WTC11 (cell line): Measurements from ENCODE around the gene CEP250. TPM values are rescaled to one million over a fixed set of nuclear protein-coding genes. Genes with fewer than 3 reads are reported as not detected.

Experiments used
- ATAC-seq: fragments of 200-7000 bp; cut with Tn5 transposase; 2 replicates; pipeline ENCODE4 v1.10.0; 2021; ENCODE audit warnings: mild to moderate bottlenecking, moderate library complexity
- CTCF ChIA-PET: fragments of 300-600 bp; sonication (Branson Sonifier 250); formaldehyde crosslinking; loops from one replicate; lab custom pipeline; 2021; ENCODE audit warnings: antibody characterized with exemption; lab: Charles Lee
- POLR2A ChIA-PET: fragments of 350-600 bp; sonication (Branson Sonifier 250); formaldehyde crosslinking; loops from one replicate; lab custom pipeline; 2021; ENCODE audit warnings: antibody characterized with exemption; lab: Charles Lee
- DNase-seq: peaks from one replicate; pipeline ENCODE4 v3.0.0; 2021; ENCODE audit warnings: low spot score
- H3K27ac Mint-ChIP-seq: 2 replicates; pipeline ENCODE4 v1.8.0; 2021; ENCODE audit warnings: mixed read lengths
- H3K27me3 Mint-ChIP-seq: 2 replicates; pipeline ENCODE4 v1.8.0; 2021; ENCODE audit warnings: low read depth, mild to moderate bottlenecking, moderate library complexity, mixed read lengths
- H3K36me3 Mint-ChIP-seq: 2 replicates; pipeline ENCODE4 v1.8.0; 2021; ENCODE audit warnings: mixed read lengths
- H3K4me1 Mint-ChIP-seq: 2 replicates; pipeline ENCODE4 v1.8.0; 2022; ENCODE audit warnings: mixed read lengths
- H3K4me3 Mint-ChIP-seq: 2 replicates; pipeline ENCODE4 v1.8.0; 2021; ENCODE audit warnings: mild to moderate bottlenecking, moderate library complexity, mixed read lengths
- H3K9me3 Mint-ChIP-seq: 2 replicates; pipeline ENCODE4 v1.8.0; 2021; ENCODE audit warnings: mixed read lengths
- AR ChIP-seq: fragments of 250-450 bp; sonication (Bioruptor Pico); IDR thresholded peaks from 2 replicates; pipeline ENCODE4 v1.9.0; 2021; ENCODE audit warnings: mild to moderate bottlenecking
- E2F1 ChIP-seq: sonication (generic); formaldehyde crosslinking; IDR thresholded peaks from 2 replicates; pipeline ENCODE4 v1.8.0; 2022; ENCODE audit warnings: mild to moderate bottlenecking, missing genetic modification reagents
- EMX1 ChIP-seq: fragments of 250-450 bp; sonication (Bioruptor Pico); IDR thresholded peaks from 2 replicates; pipeline ENCODE4 v1.8.0; 2021; ENCODE audit warnings: mild to moderate bottlenecking
- ETV6 ChIP-seq: sonication (generic); formaldehyde crosslinking; IDR thresholded peaks from 2 replicates; pipeline ENCODE4 v1.8.1; 2022; ENCODE audit warnings: mild to moderate bottlenecking, missing genetic modification reagents
- NFYB ChIP-seq: sonication (generic); formaldehyde crosslinking; conservative IDR thresholded peaks from 2 replicates; pipeline ENCODE4 v1.8.0; 2022; ENCODE audit warnings: low read depth, missing genetic modification reagents
- OVOL2 ChIP-seq: fragments of 250-450 bp; sonication (Bioruptor Pico); IDR thresholded peaks from 2 replicates; pipeline ENCODE4 v1.9.0; 2021; ENCODE audit warnings: mild to moderate bottlenecking, borderline replicate concordance
- RELA ChIP-seq: sonication (generic); formaldehyde crosslinking; IDR thresholded peaks from 2 replicates; pipeline ENCODE4 v1.8.1; 2022; ENCODE audit warnings: missing genetic modification reagents, mild to moderate bottlenecking, borderline replicate concordance
- TEAD4 ChIP-seq: sonication (generic); formaldehyde crosslinking; IDR thresholded peaks from 2 replicates; pipeline ENCODE4 v1.8.0; 2022; ENCODE audit warnings: mild to moderate bottlenecking, missing genetic modification reagents
- TP53 ChIP-seq: sonication (generic); formaldehyde crosslinking; IDR thresholded peaks from 2 replicates; pipeline ENCODE4 v1.8.1; 2023; ENCODE audit warnings: mild to moderate bottlenecking, missing genetic modification reagents
- ZNF219 ChIP-seq: sonication (generic); formaldehyde crosslinking; IDR thresholded peaks from 2 replicates; pipeline ENCODE4 v1.8.0; 2023; ENCODE audit warnings: missing genetic modification reagents, mild to moderate bottlenecking, borderline replicate concordance
- ZNF263 ChIP-seq: sonication (generic); formaldehyde crosslinking; IDR thresholded peaks from 2 replicates; pipeline ENCODE4 v1.8.1; 2022; ENCODE audit warnings: low read depth, mild to moderate bottlenecking, moderate library complexity, missing genetic modification reagents
- ZNF396 ChIP-seq: fragments of 250-450 bp; sonication (Bioruptor Pico); IDR thresholded peaks from 2 replicates; pipeline ENCODE4 v1.8.0; 2021; ENCODE audit warnings: mild to moderate bottlenecking, moderate library complexity, borderline replicate concordance
- total RNA-seq: library from RNA; stranded (reverse); gene quantifications from 3 replicates; pipeline ENCODE4 v1.2.3, GENCODE V29; 2021
- TF ChIP-seq, protein P1 (sequence below): fragments of 250-450 bp; sonication (Bioruptor Pico); conservative IDR thresholded peaks from 2 replicates; pipeline ENCODE4 v1.9.0; 2021; ENCODE audit warnings: mild to moderate bottlenecking
- TF ChIP-seq, protein P2 (sequence below): sonication (generic); formaldehyde crosslinking; IDR thresholded peaks from 2 replicates; pipeline ENCODE4 v1.8.0; 2022; ENCODE audit warnings: missing genetic modification reagents
- TF ChIP-seq, protein P3 (sequence below): sonication (generic); formaldehyde crosslinking; IDR thresholded peaks from 2 replicates; pipeline ENCODE4 v1.8.1; 2023; ENCODE audit warnings: mild to moderate bottlenecking, missing genetic modification reagents, borderline replicate concordance
- TF ChIP-seq, protein P4 (sequence below): sonication (generic); formaldehyde crosslinking; IDR thresholded peaks from 2 replicates; pipeline ENCODE4 v1.8.1; 2022; ENCODE audit warnings: missing genetic modification reagents, borderline replicate concordance
- TF ChIP-seq, protein P5 (sequence below): sonication (generic); formaldehyde crosslinking; IDR thresholded peaks from 2 replicates; pipeline ENCODE4 v1.8.0; 2022; ENCODE audit warnings: mild to moderate bottlenecking, missing genetic modification reagents

Gene CEP250
- total RNA-seq, 1 experiment from 2014 or later, result 63.1 TPM

DNA sequence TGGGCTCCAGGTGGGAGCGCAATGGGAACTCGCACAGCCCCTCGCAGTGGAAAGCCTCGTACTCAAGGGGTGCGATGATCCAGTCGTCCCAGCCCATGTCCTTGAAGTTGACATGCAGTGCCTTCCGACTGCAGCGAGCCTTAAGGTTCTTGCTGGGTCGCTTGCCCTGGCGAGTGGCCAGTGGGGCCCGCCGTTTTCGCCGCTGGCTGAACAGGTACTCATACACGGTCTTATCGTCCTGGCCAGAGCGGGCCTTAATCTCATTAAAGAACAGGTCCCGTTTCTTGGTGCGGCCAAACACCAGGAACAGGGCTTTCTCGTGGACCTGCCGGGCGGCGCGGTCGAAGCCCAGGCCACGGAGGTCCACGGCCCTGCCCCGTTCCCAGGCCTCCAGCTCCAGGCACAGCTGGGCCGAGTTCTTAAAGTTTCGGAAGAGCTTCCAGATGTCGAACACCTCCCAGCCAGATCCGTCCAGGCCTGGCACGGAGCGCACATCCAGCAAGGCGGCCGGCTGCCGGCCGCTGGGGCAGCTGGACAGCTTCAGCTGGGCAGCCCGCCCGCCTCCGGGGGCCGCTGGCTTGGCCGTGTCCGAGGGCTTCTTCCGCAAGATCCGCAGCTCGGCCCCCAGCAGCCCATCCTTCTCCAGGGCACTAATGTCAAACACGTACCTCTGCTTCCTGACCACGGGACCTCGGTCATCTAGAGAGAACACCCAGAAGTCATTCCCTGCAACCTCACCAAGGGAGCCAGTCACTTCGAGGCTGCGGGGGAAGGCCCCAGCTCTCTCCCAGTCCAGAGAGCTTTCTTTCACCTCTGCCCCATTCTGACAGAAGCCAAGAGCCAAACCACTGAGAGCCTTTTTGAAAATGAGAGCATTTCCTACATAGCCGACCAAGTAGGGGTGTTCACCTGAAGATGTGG, 21.1 kb upstream of the CEP250 start:
- Mint-ChIP-seq H3K9me3 (no peaks in the 10 kb centered on the region), H3K27me3 (no peaks in the 10 kb centered on the region; the same call in 1 of the 2 replicates), H3K27ac (no peak overlapping the region), H3K36me3 (no peaks in the 10 kb centered on the region), H3K4me3 (no peak overlapping the region), H3K4me1 (peaks cover 43% of the 10 kb centered on the region)
- ATAC-seq (no peak), DNase-seq (no peak)
- ChIA-PET POLR2A (no interaction called here), CTCF (interaction anchor here (1.0 to 3.2 kb wide), 5 partner anchors 13 to 130 kb away, joined by 3 to 36 read pairs (median 4); no protein-coding TSS in a partner anchor)
- TF ChIP-seq OVOL2 (no peak), TP53 (CRISPR knock-in tag) (no peak), ETV6 (CRISPR knock-in tag) (no peak), ZNF219 (CRISPR knock-in tag) (no peak)
- TF ChIP-seq, protein P1, sequence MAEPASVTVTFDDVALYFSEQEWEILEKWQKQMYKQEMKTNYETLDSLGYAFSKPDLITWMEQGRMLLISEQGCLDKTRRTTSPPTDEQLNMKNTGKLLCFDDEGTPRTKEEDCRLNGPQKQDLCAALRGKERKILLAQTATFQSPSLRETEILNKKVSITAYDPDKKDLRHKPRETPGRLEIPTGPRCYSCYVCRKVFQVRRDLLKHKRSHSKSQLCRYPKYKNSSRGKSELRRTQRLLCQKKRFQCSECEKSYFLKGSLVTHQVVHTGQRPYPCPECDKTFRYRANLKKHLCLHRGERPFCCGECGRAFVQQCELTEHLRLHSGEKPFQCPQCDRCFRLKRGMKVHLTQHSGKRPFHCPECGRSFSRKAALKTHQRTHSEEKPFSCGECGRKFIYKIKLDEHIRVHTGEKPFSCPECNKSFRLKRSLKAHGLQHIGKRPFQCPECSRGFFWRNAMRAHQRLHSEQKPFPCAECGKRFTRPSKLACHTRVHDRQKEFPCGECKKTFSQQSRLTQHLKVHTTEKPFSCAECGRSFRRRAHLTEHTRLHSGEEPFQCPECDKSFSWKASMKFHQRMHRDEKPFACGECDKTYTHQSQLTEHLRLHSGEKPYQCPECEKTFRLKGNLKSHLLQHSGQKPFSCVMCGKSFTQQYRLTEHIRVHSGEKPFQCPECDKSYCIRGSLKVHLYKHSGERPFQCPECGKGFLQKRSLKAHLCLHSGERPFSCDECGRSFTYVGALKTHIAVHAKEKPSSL (CRISPR knock-in tag), result no peak

GRCh38 chr20:35436177-35436573, 19.2 kb upstream of the CEP250 start:
- ChIA-PET POLR2A (interaction anchor here (0.7 to 1.0 kb wide), 2 partner anchors 11 to 19 kb away, joined by 3 to 5 read pairs; partner anchors contain the start of gene CEP250), CTCF (interaction anchor here (0.9 to 3.2 kb wide), 8 partner anchors 9 to 359 kb away, joined by 3 to 36 read pairs (median 6); no protein-coding TSS in a partner anchor)
- Mint-ChIP-seq H3K36me3 (no peaks in the 10 kb centered on the region), H3K27ac (no peak overlapping the region), H3K27me3 (no peaks in the 10 kb centered on the region; the same call in 1 of the 2 replicates), H3K4me3 (no peak overlapping the region), H3K9me3 (no peaks in the 10 kb centered on the region), H3K4me1 (peaks cover 43% of the 10 kb centered on the region)
- DNase-seq (no peak), ATAC-seq (peak; percentile 12; the same call in 1 of the 2 replicates)
- TF ChIP-seq, protein P2, sequence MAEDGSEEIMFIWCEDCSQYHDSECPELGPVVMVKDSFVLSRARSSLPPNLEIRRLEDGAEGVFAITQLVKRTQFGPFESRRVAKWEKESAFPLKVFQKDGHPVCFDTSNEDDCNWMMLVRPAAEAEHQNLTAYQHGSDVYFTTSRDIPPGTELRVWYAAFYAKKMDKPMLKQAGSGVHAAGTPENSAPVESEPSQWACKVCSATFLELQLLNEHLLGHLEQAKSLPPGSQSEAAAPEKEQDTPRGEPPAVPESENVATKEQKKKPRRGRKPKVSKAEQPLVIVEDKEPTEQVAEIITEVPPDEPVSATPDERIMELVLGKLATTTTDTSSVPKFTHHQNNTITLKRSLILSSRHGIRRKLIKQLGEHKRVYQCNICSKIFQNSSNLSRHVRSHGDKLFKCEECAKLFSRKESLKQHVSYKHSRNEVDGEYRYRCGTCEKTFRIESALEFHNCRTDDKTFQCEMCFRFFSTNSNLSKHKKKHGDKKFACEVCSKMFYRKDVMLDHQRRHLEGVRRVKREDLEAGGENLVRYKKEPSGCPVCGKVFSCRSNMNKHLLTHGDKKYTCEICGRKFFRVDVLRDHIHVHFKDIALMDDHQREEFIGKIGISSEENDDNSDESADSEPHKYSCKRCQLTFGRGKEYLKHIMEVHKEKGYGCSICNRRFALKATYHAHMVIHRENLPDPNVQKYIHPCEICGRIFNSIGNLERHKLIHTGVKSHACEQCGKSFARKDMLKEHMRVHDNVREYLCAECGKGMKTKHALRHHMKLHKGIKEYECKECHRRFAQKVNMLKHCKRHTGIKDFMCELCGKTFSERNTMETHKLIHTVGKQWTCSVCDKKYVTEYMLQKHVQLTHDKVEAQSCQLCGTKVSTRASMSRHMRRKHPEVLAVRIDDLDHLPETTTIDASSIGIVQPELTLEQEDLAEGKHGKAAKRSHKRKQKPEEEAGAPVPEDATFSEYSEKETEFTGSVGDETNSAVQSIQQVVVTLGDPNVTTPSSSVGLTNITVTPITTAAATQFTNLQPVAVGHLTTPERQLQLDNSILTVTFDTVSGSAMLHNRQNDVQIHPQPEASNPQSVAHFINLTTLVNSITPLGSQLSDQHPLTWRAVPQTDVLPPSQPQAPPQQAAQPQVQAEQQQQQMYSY (CRISPR knock-in tag), result no peak
- TF ChIP-seq TEAD4 (CRISPR knock-in tag) (no peak), RELA (no peak), EMX1 (CRISPR knock-in tag) (no peak), NFYB (no peak), AR (no peak), E2F1 (CRISPR knock-in tag) (no peak), ZNF396 (CRISPR knock-in tag) (no peak), ZNF263 (no peak)
- TF ChIP-seq, protein P3, sequence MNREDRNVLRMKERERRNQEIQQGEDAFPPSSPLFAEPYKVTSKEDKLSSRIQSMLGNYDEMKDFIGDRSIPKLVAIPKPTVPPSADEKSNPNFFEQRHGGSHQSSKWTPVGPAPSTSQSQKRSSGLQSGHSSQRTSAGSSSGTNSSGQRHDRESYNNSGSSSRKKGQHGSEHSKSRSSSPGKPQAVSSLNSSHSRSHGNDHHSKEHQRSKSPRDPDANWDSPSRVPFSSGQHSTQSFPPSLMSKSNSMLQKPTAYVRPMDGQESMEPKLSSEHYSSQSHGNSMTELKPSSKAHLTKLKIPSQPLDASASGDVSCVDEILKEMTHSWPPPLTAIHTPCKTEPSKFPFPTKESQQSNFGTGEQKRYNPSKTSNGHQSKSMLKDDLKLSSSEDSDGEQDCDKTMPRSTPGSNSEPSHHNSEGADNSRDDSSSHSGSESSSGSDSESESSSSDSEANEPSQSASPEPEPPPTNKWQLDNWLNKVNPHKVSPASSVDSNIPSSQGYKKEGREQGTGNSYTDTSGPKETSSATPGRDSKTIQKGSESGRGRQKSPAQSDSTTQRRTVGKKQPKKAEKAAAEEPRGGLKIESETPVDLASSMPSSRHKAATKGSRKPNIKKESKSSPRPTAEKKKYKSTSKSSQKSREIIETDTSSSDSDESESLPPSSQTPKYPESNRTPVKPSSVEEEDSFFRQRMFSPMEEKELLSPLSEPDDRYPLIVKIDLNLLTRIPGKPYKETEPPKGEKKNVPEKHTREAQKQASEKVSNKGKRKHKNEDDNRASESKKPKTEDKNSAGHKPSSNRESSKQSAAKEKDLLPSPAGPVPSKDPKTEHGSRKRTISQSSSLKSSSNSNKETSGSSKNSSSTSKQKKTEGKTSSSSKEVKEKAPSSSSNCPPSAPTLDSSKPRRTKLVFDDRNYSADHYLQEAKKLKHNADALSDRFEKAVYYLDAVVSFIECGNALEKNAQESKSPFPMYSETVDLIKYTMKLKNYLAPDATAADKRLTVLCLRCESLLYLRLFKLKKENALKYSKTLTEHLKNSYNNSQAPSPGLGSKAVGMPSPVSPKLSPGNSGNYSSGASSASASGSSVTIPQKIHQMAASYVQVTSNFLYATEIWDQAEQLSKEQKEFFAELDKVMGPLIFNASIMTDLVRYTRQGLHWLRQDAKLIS (CRISPR knock-in tag), result no peak
- TF ChIP-seq, protein P4, sequence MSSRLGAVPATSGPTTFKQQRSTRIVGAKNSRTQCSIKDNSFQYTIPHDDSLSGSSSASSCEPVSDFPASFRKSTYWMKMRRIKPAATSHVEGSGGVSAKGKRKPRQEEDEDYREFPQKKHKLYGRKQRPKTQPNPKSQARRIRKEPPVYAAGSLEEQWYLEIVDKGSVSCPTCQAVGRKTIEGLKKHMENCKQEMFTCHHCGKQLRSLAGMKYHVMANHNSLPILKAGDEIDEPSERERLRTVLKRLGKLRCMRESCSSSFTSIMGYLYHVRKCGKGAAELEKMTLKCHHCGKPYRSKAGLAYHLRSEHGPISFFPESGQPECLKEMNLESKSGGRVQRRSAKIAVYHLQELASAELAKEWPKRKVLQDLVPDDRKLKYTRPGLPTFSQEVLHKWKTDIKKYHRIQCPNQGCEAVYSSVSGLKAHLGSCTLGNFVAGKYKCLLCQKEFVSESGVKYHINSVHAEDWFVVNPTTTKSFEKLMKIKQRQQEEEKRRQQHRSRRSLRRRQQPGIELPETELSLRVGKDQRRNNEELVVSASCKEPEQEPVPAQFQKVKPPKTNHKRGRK (CRISPR knock-in tag), result no peak
- TF ChIP-seq, protein P5, sequence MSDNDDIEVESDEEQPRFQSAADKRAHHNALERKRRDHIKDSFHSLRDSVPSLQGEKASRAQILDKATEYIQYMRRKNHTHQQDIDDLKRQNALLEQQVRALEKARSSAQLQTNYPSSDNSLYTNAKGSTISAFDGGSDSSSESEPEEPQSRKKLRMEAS (CRISPR knock-in tag), result no peak
